NB4 (cell line): ENCODE data around the gene UBL7.
"Not testable (repeated sequence)": the region's sequence is repeated elsewhere in the genome, so short reads cannot be mapped to it uniquely, and the experiment has no call there.

Experiments
- MAX ChIP-seq: IDR thresholded peaks from 2 replicates; pipeline ENCODE4 v1.6.1; 2011; ENCODE audit warnings: low read depth, low read length
- MYC ChIP-seq: IDR thresholded peaks from 2 replicates; pipeline ENCODE4 v1.6.1; 2011; ENCODE audit warnings: low read depth, low read length
- POLR2A ChIP-seq: IDR thresholded peaks from 2 replicates; pipeline ENCODE4 v1.6.1; 2011; ENCODE audit warnings: mild to moderate bottlenecking; ENCODE audit not compliant: insufficient read length; ENCODE audit errors: extremely low read depth
- TF ChIP-seq, protein P1 (sequence below): IDR thresholded peaks from one replicate; pipeline ENCODE4 v1.5.1; 2012; ENCODE audit warnings: low read depth, low read length

- not testable (repeated sequence) for TF ChIP-seq POLR2A, MAX, MYC
- TF ChIP-seq, protein P1, sequence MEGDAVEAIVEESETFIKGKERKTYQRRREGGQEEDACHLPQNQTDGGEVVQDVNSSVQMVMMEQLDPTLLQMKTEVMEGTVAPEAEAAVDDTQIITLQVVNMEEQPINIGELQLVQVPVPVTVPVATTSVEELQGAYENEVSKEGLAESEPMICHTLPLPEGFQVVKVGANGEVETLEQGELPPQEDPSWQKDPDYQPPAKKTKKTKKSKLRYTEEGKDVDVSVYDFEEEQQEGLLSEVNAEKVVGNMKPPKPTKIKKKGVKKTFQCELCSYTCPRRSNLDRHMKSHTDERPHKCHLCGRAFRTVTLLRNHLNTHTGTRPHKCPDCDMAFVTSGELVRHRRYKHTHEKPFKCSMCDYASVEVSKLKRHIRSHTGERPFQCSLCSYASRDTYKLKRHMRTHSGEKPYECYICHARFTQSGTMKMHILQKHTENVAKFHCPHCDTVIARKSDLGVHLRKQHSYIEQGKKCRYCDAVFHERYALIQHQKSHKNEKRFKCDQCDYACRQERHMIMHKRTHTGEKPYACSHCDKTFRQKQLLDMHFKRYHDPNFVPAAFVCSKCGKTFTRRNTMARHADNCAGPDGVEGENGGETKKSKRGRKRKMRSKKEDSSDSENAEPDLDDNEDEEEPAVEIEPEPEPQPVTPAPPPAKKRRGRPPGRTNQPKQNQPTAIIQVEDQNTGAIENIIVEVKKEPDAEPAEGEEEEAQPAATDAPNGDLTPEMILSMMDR = not testable (repeated sequence)
Observed at GRCh38 chr15:74480364-74480763, 19.4 kb upstream of the UBL7 start.
